ENCODE measurements around the gene CRIP1. TPM values are rescaled to one million over a fixed set of nuclear protein-coding genes. Genes with fewer than 3 reads are reported as not detected.

Gene CRIP1
- total RNA-seq, 4 donors from 2014 or later = 10.0 to 41.8 (median 28.1) TPM

DNA sequence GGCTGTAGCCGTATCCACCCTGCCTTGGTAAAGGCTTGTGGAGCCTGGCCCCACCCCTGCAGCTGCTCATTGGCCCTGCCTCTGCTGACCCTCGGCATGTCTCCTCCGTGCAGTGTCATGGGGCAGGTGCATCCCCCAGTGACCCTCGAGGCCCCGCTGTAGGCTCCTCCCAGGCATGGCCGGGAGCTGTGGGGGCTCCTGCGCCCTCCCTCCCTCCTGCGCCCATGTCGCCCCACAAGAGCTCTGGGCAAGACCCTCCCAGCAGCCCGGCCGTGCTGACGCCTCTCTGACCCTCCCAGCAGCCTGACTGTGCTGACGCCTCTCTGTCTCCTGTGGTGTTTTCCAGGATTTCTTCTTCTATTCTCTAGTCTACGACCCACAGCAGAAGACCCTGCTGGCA, 32.8 kb upstream of the CRIP1 start:
- TF ChIP-seq, protein P1, sequence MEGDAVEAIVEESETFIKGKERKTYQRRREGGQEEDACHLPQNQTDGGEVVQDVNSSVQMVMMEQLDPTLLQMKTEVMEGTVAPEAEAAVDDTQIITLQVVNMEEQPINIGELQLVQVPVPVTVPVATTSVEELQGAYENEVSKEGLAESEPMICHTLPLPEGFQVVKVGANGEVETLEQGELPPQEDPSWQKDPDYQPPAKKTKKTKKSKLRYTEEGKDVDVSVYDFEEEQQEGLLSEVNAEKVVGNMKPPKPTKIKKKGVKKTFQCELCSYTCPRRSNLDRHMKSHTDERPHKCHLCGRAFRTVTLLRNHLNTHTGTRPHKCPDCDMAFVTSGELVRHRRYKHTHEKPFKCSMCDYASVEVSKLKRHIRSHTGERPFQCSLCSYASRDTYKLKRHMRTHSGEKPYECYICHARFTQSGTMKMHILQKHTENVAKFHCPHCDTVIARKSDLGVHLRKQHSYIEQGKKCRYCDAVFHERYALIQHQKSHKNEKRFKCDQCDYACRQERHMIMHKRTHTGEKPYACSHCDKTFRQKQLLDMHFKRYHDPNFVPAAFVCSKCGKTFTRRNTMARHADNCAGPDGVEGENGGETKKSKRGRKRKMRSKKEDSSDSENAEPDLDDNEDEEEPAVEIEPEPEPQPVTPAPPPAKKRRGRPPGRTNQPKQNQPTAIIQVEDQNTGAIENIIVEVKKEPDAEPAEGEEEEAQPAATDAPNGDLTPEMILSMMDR (IDR thresholded peaks at IDR 0.05; ENCODE audit: low read depth) = no peak

DNA sequence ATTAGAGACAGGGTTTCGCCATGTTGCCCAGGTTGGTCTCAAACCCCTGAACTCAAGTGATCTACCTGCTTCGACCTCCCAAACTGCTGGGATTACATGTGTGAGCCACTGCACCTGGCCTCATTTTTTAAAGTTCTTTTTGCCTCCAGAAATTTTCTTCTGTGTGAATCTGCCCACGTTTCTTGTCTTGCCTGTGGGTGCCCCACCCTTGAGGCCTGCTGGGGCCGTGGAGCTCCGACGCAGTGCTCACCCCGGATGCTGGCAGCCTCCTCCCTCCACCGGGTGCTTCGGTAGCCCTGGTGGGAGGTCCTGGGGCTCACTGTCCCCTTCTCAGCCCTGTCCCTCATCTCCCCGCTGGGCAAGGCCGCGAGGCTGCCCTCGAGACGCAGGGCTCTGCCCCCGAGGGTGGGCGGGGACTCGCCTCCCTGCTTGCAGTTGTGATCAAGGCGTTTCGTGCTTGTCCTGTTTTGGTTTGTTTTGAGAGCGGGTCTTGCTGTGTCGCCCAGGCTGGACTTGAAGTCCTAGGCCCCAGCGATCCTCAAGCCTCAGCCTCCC, 31.5 kb upstream of the CRIP1 start:
- TF ChIP-seq, protein P1 (IDR thresholded peaks at IDR 0.05; ENCODE audit: low read depth) = no peak

DNA sequence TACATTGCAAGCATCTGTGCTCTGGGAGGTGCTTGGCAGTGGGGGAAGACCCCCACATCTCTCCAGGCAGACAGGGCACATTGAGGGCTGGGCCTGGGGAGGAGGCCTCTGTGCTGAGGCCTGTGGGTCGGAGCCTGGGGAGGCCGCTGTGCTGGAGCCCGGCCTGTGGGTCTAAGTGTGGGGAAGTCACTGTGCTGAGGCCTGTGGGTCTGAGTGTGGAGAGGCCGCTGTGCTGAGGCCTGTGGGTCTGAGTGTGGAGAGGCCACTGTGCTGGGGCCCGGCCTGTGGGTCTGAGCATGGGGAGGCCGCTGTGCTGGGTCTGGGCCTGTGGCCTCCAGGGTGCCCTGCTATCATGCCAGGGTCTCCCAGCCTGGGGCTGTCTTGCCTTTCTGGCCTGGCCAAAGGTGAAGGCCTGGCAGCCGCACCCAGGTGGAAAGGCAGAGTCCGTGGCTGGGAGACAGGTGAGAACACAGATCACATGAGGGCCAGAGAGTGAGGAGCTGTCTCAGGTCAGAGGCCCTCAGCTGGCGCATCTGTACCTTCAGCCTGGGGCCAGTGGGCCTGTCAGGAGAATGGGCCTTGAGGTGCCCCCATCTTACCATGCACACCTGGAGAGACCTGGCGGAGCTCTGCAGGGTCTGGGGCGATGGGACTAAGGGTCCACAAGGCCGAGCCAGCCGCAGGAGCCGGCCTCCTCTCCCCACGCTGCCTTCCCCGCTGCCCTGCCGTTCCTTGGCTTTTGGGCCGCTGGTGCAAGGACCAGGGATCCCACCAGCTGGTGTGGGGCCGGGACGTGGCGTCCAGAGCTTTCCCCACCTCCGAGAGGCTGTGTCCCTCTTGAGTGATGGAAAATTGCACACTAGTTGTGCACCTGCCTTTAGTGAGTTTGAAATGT, 30.7 kb upstream of the CRIP1 start:
- TF ChIP-seq, protein P1 (IDR thresholded peaks at IDR 0.05; ENCODE audit: low read depth) = no peak

DNA sequence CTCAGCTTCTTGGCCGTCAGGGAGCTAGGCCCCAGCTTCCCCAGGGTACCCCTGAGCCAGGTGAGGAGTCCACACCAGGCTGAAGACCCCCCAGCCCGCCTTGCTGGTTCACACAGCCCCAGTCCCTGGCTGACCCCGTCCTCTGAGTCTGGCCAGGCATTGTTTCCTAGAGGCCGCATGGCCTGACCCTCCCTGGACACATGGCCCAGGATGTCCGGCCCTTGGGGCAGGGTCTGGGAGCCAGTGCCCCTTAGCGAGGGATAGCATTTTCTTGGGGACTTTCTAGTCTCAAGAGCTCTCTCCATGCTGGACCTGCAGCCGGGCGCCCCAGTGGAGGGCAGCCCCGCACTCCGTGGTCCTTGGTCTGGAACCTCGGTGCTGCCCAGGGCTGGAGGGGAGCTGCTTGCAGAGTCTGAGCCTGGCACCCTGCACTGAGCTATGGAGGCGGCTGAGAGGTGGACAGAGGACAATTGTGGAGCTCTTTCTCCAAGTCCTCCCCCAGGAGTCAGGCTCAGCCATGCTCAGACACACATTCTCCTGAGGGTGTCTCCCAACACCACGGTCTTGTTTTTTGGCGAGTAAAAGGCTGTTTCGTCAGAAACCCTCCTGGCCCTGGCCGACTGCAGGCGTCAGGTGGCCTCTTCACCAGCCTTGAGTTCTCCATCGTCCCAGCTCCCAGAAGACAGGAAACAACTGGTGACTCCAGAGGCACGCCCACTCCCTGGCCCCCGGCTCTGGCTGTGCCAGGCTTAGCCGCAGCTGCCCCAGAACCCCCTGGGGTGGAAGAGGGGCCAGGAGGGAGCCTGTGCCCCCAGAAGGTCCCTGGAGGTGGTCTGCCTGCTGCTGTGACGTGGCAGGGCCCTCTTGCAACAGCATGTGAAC, 29.7 kb upstream of the CRIP1 start:
- TF ChIP-seq, protein P1 (IDR thresholded peaks at IDR 0.05; ENCODE audit: low read depth) = no peak

DNA sequence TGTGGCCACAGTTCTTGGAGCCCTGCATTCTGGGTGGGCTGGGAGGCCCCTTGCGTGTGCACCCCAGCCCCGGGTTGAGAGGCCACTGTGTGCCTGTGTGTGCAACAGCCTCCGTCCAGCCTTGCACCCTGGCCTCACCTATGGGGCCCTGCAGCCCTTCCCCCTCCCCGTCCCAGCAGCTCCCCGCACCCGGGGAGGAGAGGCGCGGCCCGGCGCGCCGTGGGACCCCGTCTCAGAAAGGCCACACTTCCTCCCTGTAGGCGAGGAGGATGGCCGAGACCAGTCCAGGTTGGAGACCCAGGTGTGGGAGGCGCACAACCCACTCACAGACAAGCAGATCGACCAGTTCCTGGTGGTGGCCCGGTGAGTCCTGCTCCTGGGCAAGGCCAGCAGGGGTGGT, 28.7 kb upstream of the CRIP1 start:
- TF ChIP-seq, protein P1 (IDR thresholded peaks at IDR 0.05; ENCODE audit: low read depth) = no peak

DNA sequence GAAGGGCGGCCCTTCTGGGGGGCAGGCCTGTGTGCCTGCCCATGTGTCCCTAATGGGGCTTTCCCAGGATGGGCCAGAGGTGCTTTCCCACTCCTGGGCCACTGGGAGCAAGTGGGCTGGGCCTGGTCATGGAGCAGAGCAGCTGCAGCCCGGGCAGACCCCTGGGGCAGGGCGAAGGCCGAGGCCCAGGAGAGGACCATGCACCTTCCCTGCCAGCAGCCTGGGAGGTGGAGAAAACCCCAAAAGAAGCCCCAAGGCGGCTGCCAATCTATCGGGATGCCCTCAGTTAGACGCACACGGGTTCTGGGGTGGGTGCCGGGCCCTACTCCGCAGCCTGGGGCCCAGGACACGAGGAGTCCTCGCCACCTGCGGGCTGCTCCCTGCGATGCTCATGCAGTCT, 28.1 kb upstream of the CRIP1 start:
- TF ChIP-seq, protein P1 (IDR thresholded peaks at IDR 0.05; ENCODE audit: low read depth) = no peak

DNA sequence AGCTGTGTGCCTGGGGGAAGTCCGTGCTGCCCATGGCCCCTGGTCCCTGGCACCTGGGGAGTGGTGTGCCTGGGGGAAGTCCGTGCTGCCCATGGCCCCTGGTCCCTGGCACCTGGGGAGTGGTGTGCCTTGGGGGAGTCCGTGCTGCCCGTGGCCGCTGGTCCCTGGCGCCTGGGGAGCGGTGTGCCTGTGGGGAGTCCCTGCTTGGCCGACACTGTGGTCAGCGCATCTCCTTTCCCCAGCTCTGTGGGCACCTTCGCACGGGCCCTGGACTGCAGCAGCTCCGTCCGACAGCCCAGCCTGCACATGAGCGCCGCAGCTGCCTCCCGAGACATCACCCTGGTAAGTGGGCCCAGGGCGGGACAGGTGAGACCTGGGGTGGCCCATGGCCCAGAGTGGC, 26.6 kb upstream of the CRIP1 start:
- TF ChIP-seq, protein P1 (IDR thresholded peaks at IDR 0.05; ENCODE audit: low read depth) = no peak
